Caco-2 (cell line): Measurements from ENCODE around the gene LCNL1. TPM values are rescaled to one million over a fixed set of nuclear protein-coding genes. Genes with fewer than 3 reads are reported as not detected.

Experiments
- BruUV-seq: library from RNA; stranded (reverse); fragments of 400-500 nt; replicated peaks from 2 replicates; lab custom pipeline; 2021; lab: Mats Ljungman, UMichigan
- CTCF ChIA-PET: fragments of 300-600 bp; sonication (Branson Sonifier 250); formaldehyde crosslinking; loops from one replicate; lab custom pipeline; 2022; ENCODE audit warnings: antibody characterized with exemption; lab: Charles Lee
- POLR2A ChIA-PET: fragments of 300-600 bp; sonication (Branson Sonifier 250); formaldehyde crosslinking; loops from one replicate; lab custom pipeline; 2022; ENCODE audit warnings: antibody characterized with exemption; lab: Charles Lee
- DNase-seq, 2 experiments: peaks; one replicate each; pipeline versions ENCODE4 v3.0.0 to v3.0.0-alpha.2; 2020 to 2022
- H3K27me3 ChIP-seq: replicated peaks from 2 replicates; pipeline ENCODE4 v1.6.0; 2011; ENCODE audit warnings: low read length; ENCODE audit not compliant: control insufficient read depth, insufficient read depth
- H3K36me3 ChIP-seq: 2 replicates; pipeline ENCODE4 v1.5.1; 2011; ENCODE audit warnings: low read length; ENCODE audit not compliant: control insufficient read depth, insufficient read depth
- H3K4me1 ChIP-seq: fragments of 250-450 bp; sonication (Bioruptor Pico); 2 replicates; pipeline ENCODE4 v1.5.1; 2020; ENCODE audit warnings: mild to moderate bottlenecking
- H3K4me3 ChIP-seq: 2 replicates; pipeline ENCODE4 v1.5.1; 2011; ENCODE audit warnings: low read depth, mild to moderate bottlenecking, control low read depth, low read length
- H3K9me3 ChIP-seq: fragments of 250-450 bp; sonication (Bioruptor Pico); 2 replicates; pipeline ENCODE4 v1.5.1; 2020; ENCODE audit warnings: mild to moderate bottlenecking, moderate library complexity
- H3K27ac Mint-ChIP-seq: one replicate; pipeline ENCODE4 v1.8.0; 2022; ENCODE audit warnings: mixed read lengths; ENCODE audit not compliant: unreplicated experiment
- H3K27me3 Mint-ChIP-seq: one replicate; pipeline ENCODE4 v1.8.0; 2022; ENCODE audit warnings: mixed read lengths; ENCODE audit not compliant: insufficient read depth, unreplicated experiment
- H3K36me3 Mint-ChIP-seq: one replicate; pipeline ENCODE4 v1.8.0; 2022; ENCODE audit warnings: mild to moderate bottlenecking, mixed read lengths; ENCODE audit not compliant: insufficient read depth, unreplicated experiment
- H3K4me1 Mint-ChIP-seq: one replicate; pipeline ENCODE4 v1.8.0; 2022; ENCODE audit warnings: low read depth, mixed read lengths; ENCODE audit not compliant: unreplicated experiment
- H3K4me3 Mint-ChIP-seq: one replicate; pipeline ENCODE4 v1.8.0; 2022; ENCODE audit warnings: mild to moderate bottlenecking, moderate library complexity, mixed read lengths; ENCODE audit not compliant: unreplicated experiment
- H3K9me3 Mint-ChIP-seq: one replicate; pipeline ENCODE4 v1.8.0; 2022; ENCODE audit warnings: mixed read lengths; ENCODE audit not compliant: unreplicated experiment
- CTCF ChIP-seq, 2 experiments: fragments of 200-600 bp in 1 of 2; IDR thresholded peaks; 1 replicate in 1 of 2; 2 replicates in 1 of 2; pipeline versions ENCODE4 v1.5.1 to v1.8.0; 2011 to 2022; ENCODE audit warnings: antibody characterized with exemption in 1 of 2, control low read depth in 1 of 2, inconsistent platforms in 1 of 2, low read depth in 1 of 2, low read length in 1 of 2, mild to moderate bottlenecking in 1 of 2, moderate library complexity in 1 of 2; ENCODE audit not compliant: insufficient read depth in 1 of 2, severe bottlenecking in 1 of 2, unreplicated experiment in 1 of 2
- intact Hi-C: fragments of 100-400 bp; cut with micrococcal nuclease; formaldehyde crosslinking; loops from one replicate; pipeline ENCODE4 v1.10.0; 2022; ENCODE audit not compliant: unreplicated experiment
- total RNA-seq: library from RNA; stranded (reverse); gene quantifications from 2 replicates; pipeline ENCODE4 v1.2.3, GENCODE V29; 2022

Gene LCNL1
- total RNA-seq, 1 experiment from 2014 or later, result not detected

GRCh38 chr9:136949239-136949816 lies 33.5 kb upstream of the LCNL1 start:
- H3K4me3 ChIP-seq, result peak overlapping the region; percentile 60
- intact Hi-C loops, result loop anchor here (2.0 to 10.0 kb wide), 4 partner anchors 47 to 162 kb away; partner anchors contain the start of genes ABCA2, AJM1, CLIC3 and PHPT1
- H3K27ac Mint-ChIP-seq, result peak overlapping the region; percentile 94
- TF ChIP-seq CTCF (IDR thresholded peaks at IDR 0.05; ENCODE audit: insufficient read depth in 1 of 2, low read depth in 1 of 2, low read length in 1 of 2, severe bottlenecking in 1 of 2, unreplicated experiment in 1 of 2), result no peak
- no peaks in the 10 kb centered on the region for H3K9me3 Mint-ChIP-seq
- H3K27me3 Mint-ChIP-seq, result no peaks in the 10 kb centered on the region
- CTCF ChIA-PET, result interaction anchor here (1.0 to 2.6 kb wide), 3 partner anchors 80 to 137 kb away, joined by 10 to 42 read pairs (median 10); no protein-coding TSS in a partner anchor
- no peaks in the 10 kb centered on the region for H3K9me3 ChIP-seq
- H3K4me3 Mint-ChIP-seq, result peak overlapping the region; percentile 76
- H3K27me3 ChIP-seq, result no peaks in the 10 kb centered on the region
- H3K4me1 ChIP-seq, result peaks cover 45% of the 10 kb centered on the region
- H3K36me3 ChIP-seq, result no peaks in the 10 kb centered on the region; the same call in 1 of the 2 replicates
- peak; percentile 58 to 67 for DNase-seq
- BruUV-seq, result no TSS peak
- no peaks in the 10 kb centered on the region for H3K4me1 Mint-ChIP-seq
- POLR2A ChIA-PET, result interaction anchor here (1.7 kb wide), 1 partner anchor 43 kb away, joined by 13 read pairs; the partner anchor contains the start of gene PAXX
- H3K36me3 Mint-ChIP-seq, result peaks cover 23% of the 10 kb centered on the region

- intact Hi-C loops, result loop anchor here (2.0 to 10.0 kb wide), 4 partner anchors 47 to 163 kb away; partner anchors contain the start of genes ABCA2, AJM1, CLIC3 and PHPT1
- H3K27ac Mint-ChIP-seq, result peak overlapping the region; percentile 94
These were observed 32.8 kb upstream of the LCNL1 start for GRCh38 chr9:136949817-136950655.

More at GRCh38 chr9:136949817-136950655, 32.8 kb upstream of the LCNL1 start:
- no peaks in the 10 kb centered on the region for H3K27me3 Mint-ChIP-seq
- H3K36me3 ChIP-seq, result no peaks in the 10 kb centered on the region; the same call in 1 of the 2 replicates
- no peaks in the 10 kb centered on the region for H3K9me3 Mint-ChIP-seq
- TSS peak; percentile 74 for BruUV-seq
- no peaks in the 10 kb centered on the region for H3K9me3 ChIP-seq
- DNase-seq, result peak; percentile 99
- peaks cover 41% of the 10 kb centered on the region for H3K4me1 ChIP-seq
- peak overlapping the region; percentile 60 for H3K4me3 ChIP-seq
- ChIA-PET CTCF (interaction anchor here (0.6 to 2.6 kb wide), 4 partner anchors 80 to 136 kb away, joined by 5 to 42 read pairs (median 10); partner anchors contain the start of gene SAPCD2), POLR2A (no interaction called here)
- TF ChIP-seq CTCF (IDR thresholded peaks at IDR 0.05; ENCODE audit: insufficient read depth in 1 of 2, low read depth in 1 of 2, low read length in 1 of 2, severe bottlenecking in 1 of 2, unreplicated experiment in 1 of 2), result peak; percentile 15 to 41
- no peaks in the 10 kb centered on the region for H3K27me3 ChIP-seq
- no peaks in the 10 kb centered on the region for H3K4me1 Mint-ChIP-seq
- peaks cover 17% of the 10 kb centered on the region for H3K36me3 Mint-ChIP-seq
- H3K4me3 Mint-ChIP-seq, result peak overlapping the region; percentile 76
